ENCODE results near the gene STPG3.
A peak's percentile ranks its signal among the peaks of the same experiment; 100 is the strongest.

The STPG3 gene

GRCh38 chr9:137222190-137223077, 28.7 kb upstream of the STPG3 start, which contains the start of gene RNF208:
Gene RNF208 (minus strand): TSS chr9:137222240. CDS start chr9:137221212, 1,028 bp downstream.
- DNase-seq (ENCODE audit: low read depth) = no peak

DNA sequence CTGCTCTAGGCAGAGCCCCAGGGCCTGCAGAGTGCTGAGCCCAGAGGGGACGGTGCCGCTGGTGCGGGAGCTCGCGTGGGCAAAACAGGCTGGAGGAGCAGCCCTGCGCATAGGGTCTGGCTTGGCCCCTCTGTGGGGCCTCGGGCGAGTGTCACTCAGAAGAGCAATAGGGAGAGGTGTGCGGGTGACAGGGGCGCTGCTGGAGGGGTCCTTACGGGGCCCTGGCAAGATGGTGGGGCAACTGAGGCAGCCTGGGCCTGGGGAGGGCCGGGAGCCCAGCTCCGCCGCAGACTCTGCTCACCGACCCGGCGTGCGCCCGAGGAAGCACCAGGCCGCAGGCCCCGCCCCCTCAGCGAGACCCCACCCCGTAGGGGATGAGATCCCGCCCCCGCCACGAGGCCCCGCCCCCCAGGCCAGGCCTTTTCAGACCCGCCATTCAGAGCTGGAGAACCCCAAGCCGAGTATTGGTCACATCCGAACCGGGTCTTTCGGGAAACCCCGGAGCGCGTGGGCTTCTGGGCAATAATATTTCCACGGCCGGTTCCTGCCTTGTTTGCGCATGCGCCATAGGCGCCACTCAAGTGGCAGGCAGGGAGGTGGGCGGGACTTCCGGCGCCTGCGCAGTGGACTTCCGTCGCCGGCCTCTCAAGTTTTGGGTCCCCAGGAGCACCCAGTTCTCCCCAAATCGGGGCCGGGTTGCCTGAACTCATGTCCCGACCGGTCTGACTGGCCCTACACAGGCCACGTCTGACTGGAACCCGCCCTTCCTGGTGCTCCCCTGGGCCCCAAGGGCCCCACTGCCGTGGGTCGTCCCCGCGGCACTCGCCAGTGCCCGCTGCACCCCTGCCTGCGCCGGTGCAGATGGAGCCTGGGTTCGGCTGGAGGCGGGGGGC, 27.8 kb upstream of the STPG3 start:
- DNase-seq (ENCODE audit: low read depth) = peak; percentile 98

DNA sequence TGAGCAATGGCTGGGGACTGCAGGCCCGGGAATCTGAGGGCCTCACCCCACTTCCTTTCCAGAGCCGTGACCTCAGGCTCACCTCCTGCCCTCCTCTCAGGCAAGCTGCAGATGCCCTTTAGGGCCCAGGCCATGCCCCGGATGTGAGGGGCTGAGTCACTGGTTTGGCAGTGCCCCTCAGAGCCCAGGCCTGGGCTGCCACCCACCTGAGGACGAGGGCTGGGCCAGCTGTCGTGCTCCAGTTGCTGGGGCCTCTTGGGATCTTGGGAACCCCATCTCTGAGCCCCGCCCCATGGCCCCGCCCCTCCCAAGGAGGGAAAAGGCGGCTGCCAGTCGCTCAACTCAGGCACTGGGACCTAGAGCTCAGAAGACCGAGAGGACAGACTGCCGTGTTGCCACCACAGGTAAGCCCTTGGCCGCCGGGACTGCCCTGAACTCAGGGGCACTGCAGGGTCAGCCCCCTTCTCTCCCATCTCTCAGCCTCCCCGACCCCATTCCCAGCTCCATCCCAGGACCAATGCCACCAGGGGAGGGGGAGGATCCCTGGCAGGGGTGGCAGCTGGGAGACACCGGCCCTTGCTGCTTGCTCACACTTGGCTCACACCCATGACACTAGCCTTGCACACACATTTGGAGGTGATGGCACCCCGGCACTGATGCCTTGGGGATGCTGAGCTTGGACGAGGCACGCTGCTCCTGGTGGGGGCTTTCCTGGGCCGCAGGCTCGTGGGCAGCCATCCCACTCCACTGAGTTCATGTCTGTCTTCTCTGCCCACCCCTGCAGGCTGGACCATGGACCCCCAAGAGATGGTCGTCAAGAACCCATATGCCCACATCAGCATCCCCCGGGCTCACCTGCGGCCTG, 26.0 kb upstream of the STPG3 start, which contains the start of gene CYSRT1:
TSS of gene CYSRT1 (plus strand) at position 345 of the 865 bp plus-strand sequence. CDS start at position 793, 448 bp downstream.
- DNase-seq (ENCODE audit: low read depth) = no peak

GRCh38 chr9:137225699-137226331, 25.3 kb upstream of the STPG3 start:
- no peak for DNase-seq (ENCODE audit: low read depth)

- no peak for DNase-seq (ENCODE audit: low read depth)
Measured at GRCh38 chr9:137226338-137227053, 24.6 kb upstream of the STPG3 start.

GRCh38 chr9:137227054-137227852, 23.8 kb upstream of the STPG3 start, which contains the start of gene RNF224:
Gene RNF224 (plus strand): TSS chr9:137227502. CDS start chr9:137228336, 834 bp downstream.
- DNase-seq (ENCODE audit: low read depth) = peak; percentile 41

GRCh38 chr9:137227853-137228505, 23.1 kb upstream of the STPG3 start:
- no peak for DNase-seq (ENCODE audit: low read depth)

GRCh38 chr9:137228506-137228967, 22.5 kb upstream of the STPG3 start:
- no peak for DNase-seq (ENCODE audit: low read depth)

DNA sequence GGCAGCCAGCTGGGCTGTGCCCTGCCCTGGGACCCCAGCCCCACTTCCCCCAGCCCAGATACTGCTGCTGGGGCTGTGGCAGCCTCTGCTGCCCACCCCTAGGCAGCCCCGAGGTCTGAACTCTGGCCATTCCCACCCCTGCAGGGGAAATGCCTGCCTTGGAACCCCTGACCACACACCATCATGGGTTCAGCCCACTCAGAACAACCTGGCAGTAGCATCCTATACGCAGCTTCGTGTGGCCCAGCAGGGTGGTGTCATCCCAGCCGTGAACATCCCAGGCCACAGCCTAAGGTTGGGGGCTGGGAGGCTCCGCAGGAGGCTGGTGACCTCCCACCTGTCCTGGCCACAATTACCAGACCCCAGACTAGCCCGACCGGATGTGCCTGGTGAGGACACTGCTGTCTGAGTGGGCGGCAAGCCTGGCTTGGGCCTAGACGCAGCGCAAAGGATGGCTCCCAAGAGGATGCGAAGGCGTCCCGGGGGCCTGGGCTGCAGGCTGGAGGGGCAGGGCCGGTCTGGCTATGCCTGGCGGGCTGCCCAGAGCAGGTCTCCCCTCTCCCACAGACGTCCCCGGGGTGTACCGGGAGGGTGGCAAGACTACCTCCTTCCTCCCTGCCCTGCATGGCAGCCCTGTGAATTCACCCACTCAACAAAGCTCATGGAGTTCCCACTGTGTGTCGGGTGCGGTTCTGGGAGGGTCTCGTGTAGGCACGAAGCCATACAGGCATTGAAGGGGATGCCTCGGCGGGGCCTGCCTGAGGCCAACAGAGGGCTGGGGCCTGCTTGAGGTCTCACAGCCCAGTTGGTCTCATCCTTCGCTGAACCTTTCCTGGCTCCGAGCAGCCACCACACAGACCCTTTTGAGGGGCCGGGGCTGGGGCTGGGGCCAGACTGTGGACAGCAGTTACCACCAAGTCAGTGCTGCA, 21.9 kb upstream of the STPG3 start:
- no peak for DNase-seq (ENCODE audit: low read depth)

- DNase-seq (ENCODE audit: low read depth) = no peak
Measured at GRCh38 chr9:137229903-137230704, 21.0 kb upstream of the STPG3 start.

GRCh38 chr9:137230705-137231371, 20.2 kb upstream of the STPG3 start, which contains the start of gene SLC34A3:
Gene SLC34A3 (plus strand): TSS chr9:137230901. CDS start chr9:137231703, 802 bp downstream.
- no peak for DNase-seq (ENCODE audit: low read depth)

DNA sequence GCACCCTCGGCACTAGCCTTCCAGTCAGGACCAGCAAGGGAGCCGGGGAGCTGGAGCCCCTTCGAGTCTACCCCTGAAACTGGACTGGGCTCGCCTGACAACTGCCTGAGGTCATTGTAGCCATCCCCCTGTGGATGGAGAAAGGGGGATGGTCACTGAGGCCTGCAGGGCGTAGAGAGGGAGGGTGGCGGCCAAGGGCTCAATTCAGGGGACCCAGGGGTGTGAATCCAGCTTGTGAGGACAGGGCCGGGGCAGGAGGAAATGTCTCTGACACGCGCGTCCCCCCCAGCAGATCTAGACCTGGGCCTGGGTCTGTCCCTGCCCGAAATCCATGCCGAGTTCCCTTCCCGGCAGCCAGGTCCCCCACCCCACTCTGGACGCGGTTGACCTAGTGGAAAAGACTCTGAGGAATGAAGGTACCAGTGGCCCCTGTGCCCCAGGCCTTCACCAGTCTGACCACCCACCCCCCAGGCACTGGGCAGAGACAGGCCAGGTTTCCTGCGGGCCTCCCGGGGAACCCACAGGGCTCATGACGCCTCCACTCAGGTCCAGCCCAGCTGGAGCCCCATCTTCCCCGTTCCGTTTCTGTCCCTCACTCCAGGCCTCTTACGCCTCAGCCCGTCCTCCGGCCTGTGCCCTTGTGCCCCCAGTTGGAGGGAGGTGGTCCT, 19.6 kb upstream of the STPG3 start:
- DNase-seq (ENCODE audit: low read depth) = no peak

DNA sequence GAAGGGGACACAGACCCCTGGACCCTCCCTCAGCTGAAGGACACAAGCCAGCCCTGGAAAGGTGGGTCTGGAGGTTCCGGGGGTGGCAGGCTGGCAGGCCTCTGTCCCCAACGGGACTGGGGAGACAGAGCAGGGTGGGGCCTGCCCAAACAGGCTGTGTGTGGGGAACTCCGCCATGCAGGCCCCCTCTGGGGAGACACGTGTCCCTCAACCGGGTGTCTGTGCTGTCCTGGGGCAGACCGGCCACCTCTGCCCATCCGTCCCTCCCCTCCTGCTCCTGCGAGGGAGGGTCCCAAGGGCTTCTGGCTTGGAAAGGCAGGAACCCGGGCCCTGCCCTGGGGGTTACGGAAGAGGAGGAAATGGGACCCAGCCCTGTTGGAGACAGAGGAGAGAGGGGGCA, 19.0 kb upstream of the STPG3 start:
- no peak for DNase-seq (ENCODE audit: low read depth)

DNA sequence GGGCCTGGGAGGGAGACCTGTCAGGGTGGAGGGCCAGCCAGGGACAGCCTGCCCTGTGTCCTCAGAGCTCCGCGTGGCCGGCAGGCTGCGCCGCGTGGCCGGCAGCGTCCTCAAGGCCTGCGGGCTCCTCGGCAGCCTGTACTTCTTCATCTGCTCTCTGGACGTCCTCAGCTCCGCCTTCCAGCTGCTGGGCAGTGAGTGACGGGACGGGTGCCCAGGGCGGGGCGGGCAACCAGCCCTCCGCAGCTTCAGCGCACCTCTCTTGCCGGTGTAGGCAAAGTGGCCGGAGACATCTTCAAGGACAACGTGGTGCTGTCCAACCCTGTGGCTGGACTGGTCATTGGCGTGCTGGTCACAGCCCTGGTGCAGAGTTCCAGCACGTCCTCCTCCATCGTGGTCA, 18.6 kb upstream of the STPG3 start:
- DNase-seq (ENCODE audit: low read depth) = no peak

- no peak for DNase-seq (ENCODE audit: low read depth)
Measured at GRCh38 chr9:137233143-137233980, 17.7 kb upstream of the STPG3 start.
